Ishikawa (cell line): ENCODE results near the gene LEPR.

ENCODE experiments used
- CEBPB ChIP-seq: IDR thresholded peaks from 2 replicates; pipeline ENCODE4 v1.6.1; 2012
- EP300 ChIP-seq: IDR thresholded peaks from 2 replicates; pipeline ENCODE4 v1.6.1; 2012; ENCODE audit warnings: borderline replicate concordance
- FOXM1 ChIP-seq: IDR thresholded peaks from 2 replicates; pipeline ENCODE4 v1.6.1; 2012; ENCODE audit warnings: low read depth, borderline replicate concordance
- TAF1 ChIP-seq: IDR thresholded peaks from 2 replicates; pipeline ENCODE4 v1.6.1; 2012; ENCODE audit warnings: low read depth, mild to moderate bottlenecking
- TEAD4 ChIP-seq: IDR thresholded peaks from 2 replicates; pipeline ENCODE4 v1.6.1; 2012

DNA sequence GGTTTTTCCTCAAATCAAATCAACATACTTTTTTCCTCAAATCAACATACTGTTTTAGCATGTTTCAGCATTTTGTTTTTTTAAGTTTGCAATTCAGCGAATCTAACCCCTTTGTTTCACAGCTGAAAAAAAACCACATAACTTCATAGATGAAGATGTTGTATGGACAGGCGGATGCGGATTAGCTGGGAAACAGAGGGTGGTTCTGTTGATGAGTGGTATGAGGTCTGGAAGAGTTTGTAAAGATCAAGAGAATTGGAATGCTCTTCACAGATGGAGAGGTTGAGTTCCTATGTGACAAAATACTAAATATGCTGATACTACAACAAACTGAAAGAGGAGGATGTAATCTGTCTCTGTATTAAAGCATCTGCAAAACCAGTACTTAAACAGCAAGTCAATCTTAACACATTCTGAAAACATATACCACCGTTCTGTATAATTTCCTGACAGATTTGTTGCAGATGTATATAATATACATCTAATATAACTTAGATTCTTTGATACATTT is 10.6 kb upstream of the LEPR start:
- no peak for TF ChIP-seq FOXM1
- TF ChIP-seq TAF1, result no peak
- TF ChIP-seq CEBPB, result no peak
- TF ChIP-seq EP300, result no peak
- no peak for TF ChIP-seq TEAD4
